IPS-20b (cell line): ENCODE measurements around the gene VSNL1.
A peak's percentile ranks its signal among the peaks of the same experiment; 100 is the strongest.

Experiments
- H3K27ac ChIP-seq: one replicate; pipeline ENCODE4 v1.5.1; 2013; ENCODE audit warnings: low read length
- H3K27me3 ChIP-seq: 2 replicates; pipeline ENCODE4 v1.6.1; 2013; ENCODE audit warnings: mild to moderate bottlenecking, low read length, inconsistent platforms; ENCODE audit not compliant: insufficient read depth
- H3K36me3 ChIP-seq: 2 replicates; pipeline ENCODE4 v1.6.1; 2013; ENCODE audit warnings: low read depth, mild to moderate bottlenecking, inconsistent platforms, low read length, moderate library complexity; ENCODE audit not compliant: insufficient read depth
- H3K4me1 ChIP-seq: 2 replicates; pipeline ENCODE4 v1.6.1; 2013; ENCODE audit warnings: mild to moderate bottlenecking, control low read depth, inconsistent platforms, low read length, moderate library complexity; ENCODE audit not compliant: insufficient read depth
- H3K4me3 ChIP-seq: 2 replicates; pipeline ENCODE4 v1.5.1; 2013; ENCODE audit warnings: mild to moderate bottlenecking, low read length, inconsistent platforms
- H3K9ac ChIP-seq: 2 replicates; pipeline ENCODE4 v1.6.1; 2013; ENCODE audit warnings: low read depth, mild to moderate bottlenecking, inconsistent platforms, low read length, moderate library complexity
- H3K9me3 ChIP-seq: 2 replicates; pipeline ENCODE4 v1.6.1; 2013; ENCODE audit warnings: mild to moderate bottlenecking, low read depth, low read length, inconsistent platforms; ENCODE audit not compliant: insufficient read depth

VSNL1 gene

GRCh38 chr2:17636257-17636656 lies 95.8 kb downstream of the VSNL1 start:
- no peaks in the 10 kb centered on the region for H3K27me3 ChIP-seq
- H3K4me3 ChIP-seq: no peak overlapping the region
- no peak overlapping the region for H3K9ac ChIP-seq
- no peak overlapping the region for H3K27ac ChIP-seq
- H3K9me3 ChIP-seq: no peaks in the 10 kb centered on the region
- H3K4me1 ChIP-seq: no peaks in the 10 kb centered on the region; the same call in 1 of the 2 replicates
- H3K36me3 ChIP-seq: no peaks in the 10 kb centered on the region

- Histone ChIP-seq H3K4me3 (no peak overlapping the region), H3K27ac (no peak overlapping the region), H3K9ac (no peak overlapping the region), H3K4me1 (no peaks in the 10 kb centered on the region; the same call in 1 of the 2 replicates), H3K27me3 (no peaks in the 10 kb centered on the region), H3K36me3 (no peaks in the 10 kb centered on the region), H3K9me3 (no peaks in the 10 kb centered on the region)
Observed at GRCh38 chr2:17637131-17637906, 96.8 kb downstream of the VSNL1 start.

DNA sequence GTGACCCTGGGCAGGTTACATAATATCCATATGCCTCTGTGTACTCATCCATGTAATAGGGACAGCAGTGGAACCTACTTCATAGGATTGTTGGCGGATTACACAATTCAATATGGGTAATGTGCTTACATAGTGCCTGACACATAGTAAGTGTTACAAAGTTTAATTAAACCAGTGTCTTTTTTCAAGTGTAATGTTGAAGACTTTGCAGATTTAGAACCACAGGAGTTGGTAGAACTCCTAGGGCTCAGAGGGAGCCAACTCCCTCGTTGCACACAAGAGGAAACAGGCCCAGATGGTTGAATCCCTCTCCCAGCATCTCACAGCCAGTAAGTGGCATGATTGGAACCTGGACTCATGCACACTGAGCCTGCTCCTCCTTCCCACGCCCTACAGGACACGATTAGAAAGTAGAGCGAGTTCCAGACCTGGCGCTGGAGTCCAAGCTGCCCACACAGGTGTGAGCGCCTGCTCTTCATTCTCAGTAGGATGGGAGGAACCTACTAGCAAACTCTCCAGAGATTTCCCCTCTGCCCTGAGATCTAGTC lies 97.8 kb downstream of the VSNL1 start:
- Histone ChIP-seq H3K4me3 (no peak overlapping the region), H3K4me1 (no peaks in the 10 kb centered on the region; the same call in 1 of the 2 replicates), H3K27ac (no peak overlapping the region), H3K36me3 (no peaks in the 10 kb centered on the region), H3K9me3 (no peaks in the 10 kb centered on the region), H3K27me3 (no peaks in the 10 kb centered on the region), H3K9ac (no peak overlapping the region)

DNA sequence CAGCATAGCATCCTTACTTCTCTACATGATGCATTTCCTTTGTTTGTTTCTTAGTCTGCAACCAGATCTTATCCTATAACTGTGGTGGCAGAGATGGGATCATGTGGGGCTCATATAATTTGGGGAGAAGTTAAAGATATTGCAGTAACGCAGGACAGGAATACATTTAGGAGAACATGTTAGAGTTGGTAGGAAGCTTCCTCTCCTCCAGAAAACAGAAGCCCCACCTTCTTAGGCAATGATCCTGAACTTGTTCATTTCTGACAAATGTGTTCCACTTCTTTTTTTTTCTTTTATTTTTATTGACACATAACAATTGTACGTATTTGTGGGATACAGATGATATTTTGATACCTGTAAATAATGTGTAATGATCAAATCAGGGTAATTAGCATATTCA lies 99.9 kb downstream of the VSNL1 start:
- Histone ChIP-seq H3K4me1 (no peaks in the 10 kb centered on the region; the same call in 1 of the 2 replicates), H3K27ac (no peak overlapping the region), H3K9ac (no peak overlapping the region), H3K36me3 (no peaks in the 10 kb centered on the region), H3K27me3 (no peaks in the 10 kb centered on the region), H3K9me3 (no peaks in the 10 kb centered on the region), H3K4me3 (no peak overlapping the region)

- H3K4me1 ChIP-seq: no peaks in the 10 kb centered on the region; the same call in 1 of the 2 replicates
- no peak overlapping the region for H3K9ac ChIP-seq
- H3K27me3 ChIP-seq: no peaks in the 10 kb centered on the region
- H3K9me3 ChIP-seq: no peaks in the 10 kb centered on the region
- H3K4me3 ChIP-seq: no peak overlapping the region
- H3K27ac ChIP-seq: peak overlapping the region; percentile 43
- H3K36me3 ChIP-seq: no peaks in the 10 kb centered on the region
Observed at GRCh38 chr2:17643031-17643615, 102.6 kb downstream of the VSNL1 start.

DNA sequence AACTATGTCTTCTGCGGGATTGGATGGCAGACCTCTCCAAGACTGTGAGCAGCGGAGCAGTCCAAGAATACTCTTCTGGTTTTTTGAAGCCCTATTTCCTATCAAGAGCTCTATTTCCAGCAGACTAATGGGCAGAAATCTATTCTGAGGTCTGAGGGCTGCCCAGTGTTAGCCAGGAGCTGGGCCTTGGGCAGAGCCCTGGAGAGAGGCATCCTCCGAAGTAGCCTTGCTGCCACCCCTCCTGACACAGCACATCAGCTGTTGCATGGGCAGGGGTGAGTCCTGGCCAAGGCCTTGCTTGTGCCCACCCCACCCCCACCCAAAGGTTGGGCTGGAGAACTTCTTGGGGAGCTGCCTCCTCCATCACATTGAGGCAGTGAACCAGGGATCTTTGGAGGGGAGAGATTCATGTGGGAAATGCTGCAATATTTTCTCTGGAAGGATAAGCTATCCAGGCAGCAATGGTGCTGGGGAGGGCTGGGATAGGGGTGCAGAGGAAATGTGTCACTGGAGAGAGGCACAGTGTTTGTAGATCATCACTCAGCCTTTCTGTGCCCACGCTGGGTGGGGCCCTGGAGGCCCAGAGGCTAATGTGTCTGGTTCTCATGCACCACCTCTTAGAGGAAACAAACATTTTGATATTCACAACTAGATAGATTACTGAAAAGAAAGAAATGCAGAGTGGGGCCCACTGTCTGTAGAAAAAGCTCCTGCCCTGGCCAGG lies 104.7 kb downstream of the VSNL1 start:
- Histone ChIP-seq H3K27me3 (no peaks in the 10 kb centered on the region), H3K9ac (no peak overlapping the region), H3K27ac (no peak overlapping the region), H3K4me3 (no peak overlapping the region), H3K9me3 (no peaks in the 10 kb centered on the region), H3K36me3 (peaks cover 6% of the 10 kb centered on the region; the same call in 1 of the 2 replicates), H3K4me1 (no peaks in the 10 kb centered on the region; the same call in 1 of the 2 replicates)

DNA sequence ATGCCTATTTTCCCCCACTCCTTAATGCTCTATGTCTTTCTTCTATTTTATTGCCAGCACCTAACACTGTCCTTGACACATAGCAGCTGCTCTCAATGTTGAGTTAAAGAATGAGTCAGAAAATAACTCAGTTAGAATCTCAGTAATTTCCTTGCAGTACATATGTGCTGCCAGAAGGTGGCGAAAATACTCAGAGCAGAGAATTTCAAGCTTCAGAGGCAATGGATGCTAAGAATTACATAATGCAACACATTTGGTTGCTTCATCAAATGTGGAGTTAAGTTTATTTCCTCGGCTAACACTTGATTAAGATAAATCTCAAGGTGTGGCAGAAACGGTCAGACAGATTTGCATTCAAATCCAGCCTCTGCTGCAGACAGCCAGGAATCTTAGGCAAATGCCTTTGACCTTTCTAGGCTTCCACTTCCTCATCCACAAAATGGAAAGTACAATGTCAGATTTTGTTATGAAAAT lies 105.6 kb downstream of the VSNL1 start:
- Histone ChIP-seq H3K9ac (no peak overlapping the region), H3K27me3 (no peaks in the 10 kb centered on the region), H3K9me3 (no peaks in the 10 kb centered on the region), H3K4me1 (no peaks in the 10 kb centered on the region; the same call in 1 of the 2 replicates), H3K27ac (no peak overlapping the region), H3K4me3 (no peak overlapping the region), H3K36me3 (peaks cover 13% of the 10 kb centered on the region; the same call in 1 of the 2 replicates)

- H3K9me3 ChIP-seq: no peaks in the 10 kb centered on the region
- H3K27ac ChIP-seq: no peak overlapping the region
- H3K4me1 ChIP-seq: no peaks in the 10 kb centered on the region; the same call in 1 of the 2 replicates
- H3K27me3 ChIP-seq: no peaks in the 10 kb centered on the region
- no peak overlapping the region for H3K4me3 ChIP-seq
- no peak overlapping the region for H3K9ac ChIP-seq
- peaks cover 16% of the 10 kb centered on the region; the same call in 1 of the 2 replicates for H3K36me3 ChIP-seq
Observed at GRCh38 chr2:17646838-17647701, 106.6 kb downstream of the VSNL1 start.

DNA sequence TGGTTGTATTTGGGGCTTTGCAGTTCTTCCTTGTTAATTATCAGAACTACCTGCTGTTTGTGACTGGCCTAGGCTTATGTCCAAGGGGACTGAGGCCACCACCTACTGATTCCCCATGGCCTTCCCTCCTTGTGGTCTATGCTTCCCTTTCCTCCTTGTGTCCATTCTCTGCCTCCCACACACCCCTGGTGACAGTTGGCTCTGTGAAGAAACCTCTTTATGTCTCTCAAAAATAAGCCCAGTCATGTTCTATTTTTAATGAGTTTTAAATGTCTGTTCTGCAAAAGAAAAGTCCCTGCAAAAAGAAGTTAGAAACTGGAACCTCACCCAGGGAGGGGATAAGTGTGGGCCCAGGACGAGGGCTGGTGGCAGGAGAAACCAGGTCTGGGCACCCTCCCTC lies 108.1 kb downstream of the VSNL1 start:
- peaks cover 3% of the 10 kb centered on the region for H3K4me1 ChIP-seq
- no peak overlapping the region for H3K9ac ChIP-seq
- no peak overlapping the region for H3K27ac ChIP-seq
- H3K36me3 ChIP-seq: peaks cover 22% of the 10 kb centered on the region; the same call in 1 of the 2 replicates
- no peaks in the 10 kb centered on the region for H3K27me3 ChIP-seq
- no peak overlapping the region for H3K4me3 ChIP-seq
- no peaks in the 10 kb centered on the region for H3K9me3 ChIP-seq

DNA sequence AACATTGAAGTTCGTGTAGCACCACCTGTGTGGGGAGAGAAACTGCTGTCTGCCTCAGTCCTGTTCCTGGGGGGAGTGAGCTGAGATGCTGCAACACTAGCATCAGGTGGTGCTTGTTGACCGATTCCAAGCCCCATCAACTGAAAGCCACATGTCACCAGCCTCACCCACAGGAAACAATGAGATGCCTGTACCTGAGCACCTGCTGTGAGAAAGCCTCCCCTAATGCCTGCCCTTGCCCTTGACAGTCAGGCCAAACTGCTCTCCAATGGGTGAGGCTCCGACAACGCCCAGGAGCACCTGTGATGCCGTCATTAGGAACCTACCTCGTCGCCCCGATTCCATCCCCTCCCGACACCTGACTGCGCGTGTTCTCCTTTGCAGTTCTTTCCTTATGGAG lies 108.5 kb downstream of the VSNL1 start:
- Histone ChIP-seq H3K27me3 (no peaks in the 10 kb centered on the region), H3K4me1 (peaks cover 3% of the 10 kb centered on the region), H3K27ac (no peak overlapping the region), H3K36me3 (peaks cover 22% of the 10 kb centered on the region; the same call in 1 of the 2 replicates), H3K9me3 (no peaks in the 10 kb centered on the region), H3K9ac (no peak overlapping the region), H3K4me3 (no peak overlapping the region)
